PFSK-1 (cell line): Measurements from ENCODE around the gene DHPS.

Experiments used
- FOXP2 ChIP-seq: optimal IDR thresholded peaks from 2 replicates; pipeline ENCODE3; 2011; ENCODE audit warnings: borderline replicate concordance, control low read depth, inconsistent platforms; ENCODE audit not compliant: insufficient read depth; ENCODE audit errors: extremely low read length, extremely low read depth
- POLR2AphosphoS5 ChIP-seq: IDR thresholded peaks from 2 replicates; pipeline ENCODE4 v1.6.1; 2012; ENCODE audit warnings: low read depth, mild to moderate bottlenecking, control low read depth, low read length, moderate library complexity
- SIN3A ChIP-seq: IDR thresholded peaks from 2 replicates; pipeline ENCODE4 v1.6.1; 2012; ENCODE audit warnings: mild to moderate bottlenecking, low read length, moderate library complexity, borderline replicate concordance; ENCODE audit not compliant: insufficient read depth
- TAF1 ChIP-seq: IDR thresholded peaks from 2 replicates; pipeline ENCODE4 v1.6.1; 2012; ENCODE audit warnings: low read length, control low read depth, borderline replicate concordance; ENCODE audit not compliant: insufficient read depth
- TF ChIP-seq, protein P1 (sequence below), 2 experiments: IDR thresholded peaks; 2 replicates each; pipeline versions ENCODE4 v1.6.1 to v1.8.0; 2011 to 2012; ENCODE audit warnings: low read depth in 2 of 2, low read length in 2 of 2, control low read depth in 1 of 2, inconsistent platforms in 1 of 2, mild to moderate bottlenecking in 1 of 2, moderate library complexity in 1 of 2; ENCODE audit not compliant: insufficient read depth in 1 of 2

The DHPS gene

DNA sequence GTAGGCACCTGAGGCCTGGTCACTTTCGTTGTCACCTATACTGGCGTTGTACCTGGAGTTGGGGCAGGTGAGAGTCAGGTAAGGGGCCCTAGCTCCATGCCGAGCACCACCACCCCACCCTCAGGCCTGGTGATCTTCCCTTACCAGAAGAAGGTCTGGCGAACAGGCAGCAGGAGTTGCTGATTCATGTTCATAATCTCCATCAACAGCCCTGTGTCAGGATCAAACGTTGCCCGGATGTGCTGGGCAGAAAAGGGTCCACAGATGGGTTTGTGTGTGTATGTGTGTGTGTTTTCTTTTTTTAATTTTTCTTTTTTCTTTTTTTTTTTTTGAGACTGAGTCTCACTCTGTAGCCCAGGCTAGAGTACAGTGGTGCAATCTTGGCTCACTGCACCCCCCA, 29.5 kb downstream of the DHPS start:
- TF ChIP-seq SIN3A, result no peak
- TF ChIP-seq POLR2AphosphoS5, result no peak
- TF ChIP-seq, protein P1, sequence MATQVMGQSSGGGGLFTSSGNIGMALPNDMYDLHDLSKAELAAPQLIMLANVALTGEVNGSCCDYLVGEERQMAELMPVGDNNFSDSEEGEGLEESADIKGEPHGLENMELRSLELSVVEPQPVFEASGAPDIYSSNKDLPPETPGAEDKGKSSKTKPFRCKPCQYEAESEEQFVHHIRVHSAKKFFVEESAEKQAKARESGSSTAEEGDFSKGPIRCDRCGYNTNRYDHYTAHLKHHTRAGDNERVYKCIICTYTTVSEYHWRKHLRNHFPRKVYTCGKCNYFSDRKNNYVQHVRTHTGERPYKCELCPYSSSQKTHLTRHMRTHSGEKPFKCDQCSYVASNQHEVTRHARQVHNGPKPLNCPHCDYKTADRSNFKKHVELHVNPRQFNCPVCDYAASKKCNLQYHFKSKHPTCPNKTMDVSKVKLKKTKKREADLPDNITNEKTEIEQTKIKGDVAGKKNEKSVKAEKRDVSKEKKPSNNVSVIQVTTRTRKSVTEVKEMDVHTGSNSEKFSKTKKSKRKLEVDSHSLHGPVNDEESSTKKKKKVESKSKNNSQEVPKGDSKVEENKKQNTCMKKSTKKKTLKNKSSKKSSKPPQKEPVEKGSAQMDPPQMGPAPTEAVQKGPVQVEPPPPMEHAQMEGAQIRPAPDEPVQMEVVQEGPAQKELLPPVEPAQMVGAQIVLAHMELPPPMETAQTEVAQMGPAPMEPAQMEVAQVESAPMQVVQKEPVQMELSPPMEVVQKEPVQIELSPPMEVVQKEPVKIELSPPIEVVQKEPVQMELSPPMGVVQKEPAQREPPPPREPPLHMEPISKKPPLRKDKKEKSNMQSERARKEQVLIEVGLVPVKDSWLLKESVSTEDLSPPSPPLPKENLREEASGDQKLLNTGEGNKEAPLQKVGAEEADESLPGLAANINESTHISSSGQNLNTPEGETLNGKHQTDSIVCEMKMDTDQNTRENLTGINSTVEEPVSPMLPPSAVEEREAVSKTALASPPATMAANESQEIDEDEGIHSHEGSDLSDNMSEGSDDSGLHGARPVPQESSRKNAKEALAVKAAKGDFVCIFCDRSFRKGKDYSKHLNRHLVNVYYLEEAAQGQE (IDR thresholded peaks at IDR 0.05; ENCODE audit: insufficient read depth in 1 of 2, low read depth in 2 of 2, low read length in 2 of 2), result no peak
- TF ChIP-seq FOXP2, result no peak
- TF ChIP-seq TAF1, result no peak

DNA sequence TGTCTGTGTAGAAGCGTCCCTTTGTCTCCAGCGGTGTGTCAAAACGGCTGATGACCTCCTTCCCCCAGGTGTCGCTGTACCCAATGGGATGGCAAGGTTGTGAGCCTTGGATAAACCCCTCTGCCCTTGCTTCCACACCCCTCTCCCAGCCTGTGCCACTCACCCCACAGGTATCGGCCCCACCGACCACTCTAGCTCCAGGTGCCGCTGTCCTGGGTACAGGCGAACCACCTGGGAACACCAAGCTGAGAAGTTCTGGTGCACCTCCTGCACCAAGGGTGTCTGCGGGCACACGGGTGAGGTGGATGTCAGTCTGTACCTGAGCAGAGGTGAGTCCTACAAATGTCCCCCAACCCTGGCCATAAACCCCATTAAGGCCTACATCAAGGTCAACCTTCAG, 31.7 kb downstream of the DHPS start:
- TF ChIP-seq, protein P1 (IDR thresholded peaks at IDR 0.05; ENCODE audit: insufficient read depth in 1 of 2, low read depth in 2 of 2, low read length in 2 of 2), result no peak
- TF ChIP-seq SIN3A, result no peak
- no peak for TF ChIP-seq POLR2AphosphoS5
- no peak for TF ChIP-seq TAF1
- TF ChIP-seq FOXP2, result no peak

DNA sequence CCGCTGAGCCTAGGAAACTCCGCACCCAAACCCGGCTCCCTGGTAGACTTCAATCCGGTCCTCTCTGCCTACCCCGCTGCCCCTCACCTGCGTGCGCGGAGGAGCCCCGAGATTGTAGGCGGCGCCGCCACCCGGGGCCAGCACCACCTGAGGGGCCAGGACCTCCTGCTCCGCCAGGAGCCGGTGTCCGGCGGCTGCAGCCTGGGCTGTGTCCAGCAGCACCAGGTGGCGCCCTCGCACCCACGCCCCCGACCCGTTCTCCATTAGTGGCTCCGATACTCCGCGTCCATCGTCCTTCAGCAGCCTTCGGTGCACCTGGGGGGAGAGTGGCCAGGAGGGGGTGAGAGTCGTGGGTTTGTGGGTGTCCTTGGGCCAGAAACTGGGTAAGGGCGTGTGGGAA, 33.6 kb downstream of the DHPS start:
- TF ChIP-seq, protein P1 (IDR thresholded peaks at IDR 0.05; ENCODE audit: insufficient read depth in 1 of 2, low read depth in 2 of 2, low read length in 2 of 2), result no peak
- TF ChIP-seq FOXP2 (no peak), POLR2AphosphoS5 (no peak), TAF1 (no peak)

DNA sequence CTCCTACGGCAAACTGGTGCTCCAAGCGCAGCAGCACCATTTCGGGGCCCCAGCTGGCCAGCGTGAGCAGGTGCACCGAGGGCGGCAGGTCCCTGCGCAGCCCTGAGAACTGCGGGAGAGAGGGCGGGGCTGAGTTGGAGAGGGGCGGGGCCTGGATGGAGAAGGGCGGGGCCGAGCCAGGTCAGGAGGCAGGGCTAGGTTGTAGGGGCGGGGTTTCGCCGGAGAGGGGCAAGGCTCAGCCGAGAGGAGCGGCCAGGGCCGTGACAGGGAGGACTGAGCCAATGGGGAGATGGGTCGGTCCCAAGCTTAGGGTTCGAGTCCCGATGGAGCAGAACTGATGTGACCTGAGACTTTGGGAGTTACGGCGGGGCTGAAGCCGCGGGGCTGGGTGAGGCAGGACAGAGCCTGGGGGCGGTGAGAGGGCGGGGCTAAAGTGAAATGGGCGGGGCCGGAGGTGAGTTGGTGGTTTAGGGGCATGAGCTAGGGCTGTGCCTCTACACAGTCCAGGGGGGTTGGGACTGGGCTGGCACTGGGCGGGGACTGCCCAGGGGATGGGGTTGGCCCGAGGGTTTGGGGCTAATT, 34.1 kb downstream of the DHPS start:
- TF ChIP-seq, protein P1 (IDR thresholded peaks at IDR 0.05; ENCODE audit: insufficient read depth in 1 of 2, low read depth in 2 of 2, low read length in 2 of 2), result no peak
- TF ChIP-seq FOXP2, result no peak

DNA sequence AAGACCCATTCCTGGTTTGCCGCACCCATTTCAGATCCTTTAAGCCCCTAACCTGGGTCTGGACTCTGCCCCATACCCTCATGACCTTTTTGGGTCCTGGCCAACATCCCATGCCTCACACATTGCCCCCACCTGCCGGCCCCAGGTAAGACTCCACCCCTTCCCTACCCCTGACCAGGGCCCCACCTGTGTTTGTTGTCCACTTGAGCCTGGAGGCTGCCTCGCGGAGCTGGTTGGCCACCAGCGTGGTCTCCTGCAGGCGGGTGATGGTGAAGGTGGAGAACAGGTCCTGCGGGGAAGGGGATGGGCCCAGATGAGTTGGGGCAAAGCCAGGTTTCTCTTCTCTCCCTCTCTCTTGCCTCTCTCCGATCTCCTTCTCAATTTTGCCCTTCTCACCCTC, 34.6 kb downstream of the DHPS start:
- TF ChIP-seq SIN3A, result no peak
- no peak for TF ChIP-seq POLR2AphosphoS5
- no peak for TF ChIP-seq TAF1
- no peak for TF ChIP-seq FOXP2
- TF ChIP-seq, protein P1 (IDR thresholded peaks at IDR 0.05; ENCODE audit: insufficient read depth in 1 of 2, low read depth in 2 of 2, low read length in 2 of 2), result no peak
